AG09309 (cell line): ENCODE results near the gene APMAP.

ENCODE experiments used
- DNase-seq: peaks from one replicate; pipeline ENCODE4 v3.0.0-alpha.2; 2010; ENCODE audit warnings: low read depth
- H3K4me3 ChIP-seq: 2 replicates; pipeline ENCODE4 v1.5.1; 2011; ENCODE audit warnings: mild to moderate bottlenecking, low read depth, low read length, moderate library complexity; ENCODE audit not compliant: control insufficient read depth
- CTCF ChIP-seq: IDR thresholded peaks from 2 replicates; pipeline ENCODE4 v1.5.1; 2011; ENCODE audit warnings: mild to moderate bottlenecking, low read depth, low read length, inconsistent platforms; ENCODE audit not compliant: insufficient read depth, control insufficient read depth; ENCODE audit errors: missing control alignments

The APMAP gene

GRCh38 chr20:25037288-25038102 lies 44.9 kb upstream of the APMAP start:
- TF ChIP-seq CTCF: no peak
- no peak overlapping the region for H3K4me3 ChIP-seq
- no peak for DNase-seq

GRCh38 chr20:25036331-25036936 lies 43.9 kb upstream of the APMAP start:
- H3K4me3 ChIP-seq: no peak overlapping the region
- no peak for TF ChIP-seq CTCF
- no peak for DNase-seq

GRCh38 chr20:25035921-25036320 lies 43.4 kb upstream of the APMAP start:
- no peak for TF ChIP-seq CTCF
- no peak overlapping the region for H3K4me3 ChIP-seq
- DNase-seq: no peak

- H3K4me3 ChIP-seq: no peak overlapping the region
- no peak for DNase-seq
- no peak for TF ChIP-seq CTCF
Measured at GRCh38 chr20:25033924-25034300, 41.4 kb upstream of the APMAP start.

GRCh38 chr20:25033265-25033923 lies 40.8 kb upstream of the APMAP start:
- TF ChIP-seq CTCF: no peak

GRCh38 chr20:25032478-25033264 lies 40.1 kb upstream of the APMAP start:
- no peak overlapping the region for H3K4me3 ChIP-seq
- no peak for TF ChIP-seq CTCF
- no peak for DNase-seq

More at GRCh38 chr20:25033265-25033923, 40.8 kb upstream of the APMAP start:
- no peak for DNase-seq
- H3K4me3 ChIP-seq: no peak overlapping the region
